22Rv1 (cell line): ENCODE measurements around the gene GUCD1.

ENCODE experiments used
- CTCF ChIP-seq: fragments of 450-650 bp; IDR thresholded peaks from 2 replicates; pipeline ENCODE4 v1.5.1; 2017; ENCODE audit warnings: mild to moderate bottlenecking
- ZFX ChIP-seq: fragments of 450-650 bp; IDR thresholded peaks from 2 replicates; pipeline ENCODE4 v1.6.1; 2017; ENCODE audit warnings: antibody characterized with exemption, borderline replicate concordance

GRCh38 chr22:24585927-24586546 lies 31.1 kb upstream of the GUCD1 start:
- no peak for TF ChIP-seq CTCF
- TF ChIP-seq ZFX: no peak
